HepG2 (cell line): Measurements from ENCODE around the gene SPESP1. TPM values are rescaled to one million over a fixed set of nuclear protein-coding genes. Genes with fewer than 3 reads are reported as not detected.

ENCODE experiments used
- ATAC-seq: fragments of 200-7000 bp; cut with Tn5 transposase; 3 replicates; pipeline ENCODE4 v1.9.1; 2020; ENCODE audit warnings: mild to moderate bottlenecking, moderate library complexity
- BruUV-seq: library from RNA; stranded (reverse); fragments of 400-500 nt; replicated peaks from 2 replicates; lab custom pipeline; 2021; lab: Mats Ljungman, UMichigan
- CTCF ChIA-PET: fragments of 300-600 bp; formaldehyde crosslinking; extraction: SDS; loops from one replicate; lab custom pipeline; 2021; ENCODE audit warnings: low total read pairs, inconsistent platforms, low intra/inter-chr PET ratio; lab: Yijun Ruan, JAX
- POLR2A ChIA-PET: fragments of 350-600 bp; sonication (Branson Sonifier 250); formaldehyde crosslinking; loops from one replicate; lab custom pipeline; 2020; ENCODE audit warnings: antibody characterized with exemption, inconsistent platforms; lab: Yijun Ruan, JAX
- DNase-seq: peaks from one replicate; pipeline ENCODE4 v3.0.0-alpha.2; 2015; ENCODE audit warnings: low spot score
- FAIRE-seq: peaks from 3 replicates; lab custom pipeline; 2011; peaks lifted over from hg19 to GRCh38; lab: Jason Lieb, UNC
- H2AFZ ChIP-seq: one replicate; pipeline ENCODE4 v1.6.1; 2011; ENCODE audit warnings: low read length, inconsistent platforms
- H3K27ac ChIP-seq: fragments of 300-600 bp; 3 replicates; pipeline ENCODE4 v1.8.0; 2011; ENCODE audit warnings: mixed run types, mild to moderate bottlenecking, mixed read lengths, low read length, inconsistent platforms; ENCODE audit not compliant: insufficient read depth; ENCODE audit errors: extremely low read length
- H3K27me3 ChIP-seq, 2 experiments: fragments of 200-600 bp in 1 of 2; 2 replicates in 1 of 2; 3 replicates in 1 of 2; pipeline versions ENCODE4 v1.6.0 to v1.8.0; 2011; ENCODE audit warnings: low read length in 2 of 2, mild to moderate bottlenecking in 2 of 2, moderate library complexity in 2 of 2, inconsistent platforms in 1 of 2; ENCODE audit not compliant: insufficient read depth in 2 of 2, control insufficient read depth in 1 of 2
- H3K36me3 ChIP-seq, 2 experiments: fragments of 200-600 bp in 1 of 2; replicated peaks in 1 of 2; 2 replicates in 1 of 2; 3 replicates in 1 of 2; pipeline versions ENCODE4 v1.5.1 to v1.8.0; 2011; ENCODE audit warnings: low read length in 2 of 2, inconsistent platforms in 1 of 2; ENCODE audit not compliant: insufficient read depth in 2 of 2, control insufficient read depth in 1 of 2
- H3K4me1 ChIP-seq: 2 replicates; pipeline ENCODE4 v1.5.1; 2012; ENCODE audit warnings: low read length, inconsistent platforms; ENCODE audit not compliant: insufficient read depth
- H3K4me2 ChIP-seq: 2 replicates; pipeline ENCODE4 v1.6.0; 2011; ENCODE audit warnings: low read depth, low read length, inconsistent platforms
- H3K4me3 ChIP-seq, 3 experiments: fragments of 200-600 bp in 1 of 3; sonication (generic), shearing (Covaris generic) in 1 of 3; replicated peaks in 1 of 3; 2 replicates each; pipeline ENCODE4 v1.5.1; 2011 to 2016; ENCODE audit warnings: low read length in 3 of 3, inconsistent platforms in 2 of 3, low read depth in 2 of 3, mild to moderate bottlenecking in 2 of 3, control low read depth in 1 of 3, mixed read lengths in 1 of 3; ENCODE audit not compliant: insufficient read depth in 1 of 3
- H3K79me2 ChIP-seq: one replicate; pipeline ENCODE4 v1.6.1; 2011; ENCODE audit warnings: low read length, inconsistent platforms; ENCODE audit not compliant: insufficient read depth
- H3K9ac ChIP-seq: 2 replicates; pipeline ENCODE4 v1.6.0; 2011; ENCODE audit warnings: mild to moderate bottlenecking, low read depth, low read length, inconsistent platforms; ENCODE audit not compliant: insufficient read depth
- H3K9me3 ChIP-seq: 2 replicates; pipeline ENCODE4 v1.5.1; 2012; ENCODE audit warnings: mild to moderate bottlenecking, low read length
- H4K20me1 ChIP-seq: 2 replicates; pipeline ENCODE4 v1.6.0; 2011; ENCODE audit warnings: inconsistent platforms, mild to moderate bottlenecking, low read length, moderate library complexity; ENCODE audit not compliant: insufficient read depth
- CEBPG ChIP-seq: IDR thresholded peaks from 2 replicates; pipeline ENCODE4 v1.6.1; 2016
- FOXC1 ChIP-seq: sonication (generic); formaldehyde crosslinking; IDR thresholded peaks from 2 replicates; pipeline ENCODE4 v1.8.0; 2022; ENCODE audit warnings: mild to moderate bottlenecking, missing genetic modification reagents, borderline replicate concordance
- HDAC6 ChIP-seq: fragments of 200-600 bp; sonication (generic); IDR thresholded peaks from 2 replicates; pipeline ENCODE4 v1.7.0; 2017; ENCODE audit warnings: mild to moderate bottlenecking, antibody characterized with exemption, low read length, low read depth
- KLF13 ChIP-seq: sonication (generic); formaldehyde crosslinking; IDR thresholded peaks from 2 replicates; pipeline ENCODE4 v1.4.0; 2020; ENCODE audit warnings: mild to moderate bottlenecking, missing genetic modification reagents
- ZMYM2 ChIP-seq: sonication (generic); formaldehyde crosslinking; IDR thresholded peaks from 2 replicates; pipeline ENCODE4 v1.8.0; 2022; ENCODE audit warnings: mild to moderate bottlenecking, missing genetic modification reagents
- ZNF570 ChIP-seq: sonication (generic); formaldehyde crosslinking; IDR thresholded peaks from 2 replicates; pipeline ENCODE4 v1.4.0; 2020; ENCODE audit warnings: mild to moderate bottlenecking, missing genetic modification reagents, borderline replicate concordance
- ZNF720 ChIP-seq: sonication (generic); formaldehyde crosslinking; IDR thresholded peaks from 2 replicates; pipeline ENCODE4 v1.4.0; 2020; ENCODE audit warnings: missing genetic modification reagents
- WGBS: methylation state at CpG from one replicate; pipeline ENCODE4 v1.1.6; 2017; ENCODE audit warnings: low lambda C conversion rate; 5-methylcytosine and 5-hydroxymethylcytosine counted together
- in situ Hi-C: cut with HindIII; loops from 2 replicates; pipeline ENCODE4 v1.10.0; 2017; ENCODE audit warnings: low pct_unique_long_range_greater_than_20kb; ENCODE audit not compliant: extremely low pct_ligation_motif_present
- intact Hi-C: fragments of 100-400 bp; cut with micrococcal nuclease; formaldehyde crosslinking; loops from one replicate; pipeline ENCODE4 v1.10.0; 2022; ENCODE audit not compliant: unreplicated experiment
- polyA plus RNA-seq, 8 experiments: library from polyadenylated mRNA; depleted of rRNA in 3 of 8; stranded (reverse) in 7 of 8; unstranded in 1 of 8; fragments of >200 nt; fragmentation: Illumina TruSeq in 4 of 8; extraction: Trizol in 4 of 8; gene quantifications; 2 replicates each; pipeline versions ENCODE4 v1.2.1 to v1.2.3, GENCODE V29; 2011 to 2016; ENCODE audit warnings: low read depth in 4 of 8, missing spikeins in 1 of 8, mixed read lengths in 1 of 8; ENCODE audit not compliant: insufficient read depth in 1 of 8
- total RNA-seq, 5 experiments: library from RNA; depleted of rRNA; stranded (reverse); fragments of >200 nt; fragmentation: Illumina TruSeq; extraction: Trizol; gene quantifications; 2 replicates each; pipeline ENCODE4 v1.2.3, GENCODE V29; 2016; ENCODE audit warnings: low read depth in 1 of 5
- TF ChIP-seq, protein P1 (sequence below): sonication (generic); formaldehyde crosslinking; IDR thresholded peaks from 2 replicates; pipeline ENCODE4 v1.8.1; 2023; ENCODE audit warnings: mild to moderate bottlenecking, inconsistent platforms, moderate library complexity, missing genetic modification reagents, borderline replicate concordance
- TF ChIP-seq, protein P2 (sequence below), 2 experiments: sonication (generic) in 1 of 2; formaldehyde crosslinking in 1 of 2; IDR thresholded peaks; 2 replicates each; pipeline versions ENCODE4 v1.6.1 to v1.9.0; 2014 to 2022; ENCODE audit warnings: antibody characterized with exemption in 1 of 2, borderline replicate concordance in 1 of 2, inconsistent platforms in 1 of 2, low read depth in 1 of 2, missing genetic modification reagents in 1 of 2
- TF ChIP-seq, protein P3 (sequence below): fragments of 450-650 bp; IDR thresholded peaks from 2 replicates; pipeline ENCODE4 v1.6.1; 2017
- TF ChIP-seq, protein P4 (sequence below): sonication (generic); formaldehyde crosslinking; conservative IDR thresholded peaks from 2 replicates; pipeline ENCODE4 v1.5.0; 2020; ENCODE audit warnings: missing genetic modification reagents
- TF ChIP-seq, protein P5 (sequence below): sonication (generic); formaldehyde crosslinking; IDR thresholded peaks from 2 replicates; pipeline ENCODE4 v1.5.0; 2020; ENCODE audit warnings: mild to moderate bottlenecking, missing genetic modification reagents

SPESP1 gene
- total and polyA plus RNA-seq, 2 of the 13 experiments (the other 11 are each of a cell fraction or from before 2014, with no cell fraction given), result not detected

DNA sequence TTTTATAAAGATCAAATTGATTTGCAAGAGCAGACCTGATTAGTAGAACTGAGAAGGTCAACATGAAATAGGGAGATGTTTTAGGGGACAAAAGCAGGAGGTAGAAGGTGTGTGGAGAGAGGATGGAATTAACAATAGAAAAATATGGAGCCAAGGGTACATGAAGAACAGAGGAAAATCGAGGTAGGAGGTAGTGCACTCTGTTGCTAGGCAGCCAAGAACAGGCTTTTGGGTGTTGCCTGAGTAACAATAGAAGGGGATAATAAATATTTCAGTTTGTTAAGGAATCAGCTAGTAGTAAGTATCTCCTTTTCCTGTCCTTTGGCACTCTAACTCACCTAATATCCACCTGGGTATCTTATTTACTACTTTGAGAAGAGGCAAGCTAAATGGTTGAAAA is 9.2 kb downstream of the SPESP1 start:
- ATAC-seq (no peak), DNase-seq (no peak), FAIRE-seq (no peak)
- H3K79me2 ChIP-seq, result no peaks in the 10 kb centered on the region
- BruUV-seq, result no TSS peak
- in situ Hi-C loops, result no loop called here
- no peaks in the 10 kb centered on the region for H4K20me1 ChIP-seq
- H2AFZ ChIP-seq, result no peak overlapping the region
- H3K4me3 ChIP-seq, result no peak overlapping the region
- no peak overlapping the region for H3K9ac ChIP-seq
- 0% methylated on average over 1 of the region's 1 CpG for WGBS
- H3K4me1 ChIP-seq, result no peaks in the 10 kb centered on the region
- no peaks in the 10 kb centered on the region; a peak in 1 of 5 replicates for H3K27me3 ChIP-seq
- H3K36me3 ChIP-seq, result no peaks in the 10 kb centered on the region
- intact Hi-C loops, result no loop called here
- H3K4me2 ChIP-seq, result no peak overlapping the region
- CTCF ChIA-PET, result no interaction called here
- POLR2A ChIA-PET, result no interaction called here
- no peaks in the 10 kb centered on the region for H3K9me3 ChIP-seq
- H3K27ac ChIP-seq, result no peak overlapping the region
- TF ChIP-seq, protein P1, sequence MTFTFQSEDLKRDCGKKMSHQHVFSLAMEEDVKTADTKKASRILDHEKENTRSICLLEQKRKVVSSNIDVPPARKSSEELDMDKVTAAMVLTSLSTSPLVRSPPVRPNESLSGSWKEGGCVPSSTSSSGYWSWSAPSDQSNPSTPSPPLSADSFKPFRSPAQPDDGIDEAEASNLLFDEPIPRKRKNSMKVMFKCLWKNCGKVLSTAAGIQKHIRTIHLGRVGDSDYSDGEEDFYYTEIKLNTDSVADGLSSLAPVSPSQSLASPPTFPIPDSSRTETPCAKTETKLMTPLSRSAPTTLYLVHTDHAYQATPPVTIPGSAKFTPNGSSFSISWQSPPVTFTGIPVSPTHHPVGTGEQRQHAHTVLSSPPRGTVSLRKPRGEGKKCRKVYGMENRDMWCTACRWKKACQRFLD (CRISPR knock-in tag), result no peak
- no peak for TF ChIP-seq HDAC6
- TF ChIP-seq ZNF720, result no peak
- TF ChIP-seq ZNF570 (CRISPR knock-in tag), result no peak
- TF ChIP-seq FOXC1, result no peak
- TF ChIP-seq, protein P2, sequence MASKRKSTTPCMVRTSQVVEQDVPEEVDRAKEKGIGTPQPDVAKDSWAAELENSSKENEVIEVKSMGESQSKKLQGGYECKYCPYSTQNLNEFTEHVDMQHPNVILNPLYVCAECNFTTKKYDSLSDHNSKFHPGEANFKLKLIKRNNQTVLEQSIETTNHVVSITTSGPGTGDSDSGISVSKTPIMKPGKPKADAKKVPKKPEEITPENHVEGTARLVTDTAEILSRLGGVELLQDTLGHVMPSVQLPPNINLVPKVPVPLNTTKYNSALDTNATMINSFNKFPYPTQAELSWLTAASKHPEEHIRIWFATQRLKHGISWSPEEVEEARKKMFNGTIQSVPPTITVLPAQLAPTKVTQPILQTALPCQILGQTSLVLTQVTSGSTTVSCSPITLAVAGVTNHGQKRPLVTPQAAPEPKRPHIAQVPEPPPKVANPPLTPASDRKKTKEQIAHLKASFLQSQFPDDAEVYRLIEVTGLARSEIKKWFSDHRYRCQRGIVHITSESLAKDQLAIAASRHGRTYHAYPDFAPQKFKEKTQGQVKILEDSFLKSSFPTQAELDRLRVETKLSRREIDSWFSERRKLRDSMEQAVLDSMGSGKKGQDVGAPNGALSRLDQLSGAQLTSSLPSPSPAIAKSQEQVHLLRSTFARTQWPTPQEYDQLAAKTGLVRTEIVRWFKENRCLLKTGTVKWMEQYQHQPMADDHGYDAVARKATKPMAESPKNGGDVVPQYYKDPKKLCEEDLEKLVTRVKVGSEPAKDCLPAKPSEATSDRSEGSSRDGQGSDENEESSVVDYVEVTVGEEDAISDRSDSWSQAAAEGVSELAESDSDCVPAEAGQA (IDR thresholded peaks at IDR 0.05; ENCODE audit: low read depth), result no peak
- TF ChIP-seq, protein P2 (CRISPR knock-in tag; IDR thresholded peaks at IDR 0.05; ENCODE audit: borderline replicate concordance), result no peak
- TF ChIP-seq, protein P3, sequence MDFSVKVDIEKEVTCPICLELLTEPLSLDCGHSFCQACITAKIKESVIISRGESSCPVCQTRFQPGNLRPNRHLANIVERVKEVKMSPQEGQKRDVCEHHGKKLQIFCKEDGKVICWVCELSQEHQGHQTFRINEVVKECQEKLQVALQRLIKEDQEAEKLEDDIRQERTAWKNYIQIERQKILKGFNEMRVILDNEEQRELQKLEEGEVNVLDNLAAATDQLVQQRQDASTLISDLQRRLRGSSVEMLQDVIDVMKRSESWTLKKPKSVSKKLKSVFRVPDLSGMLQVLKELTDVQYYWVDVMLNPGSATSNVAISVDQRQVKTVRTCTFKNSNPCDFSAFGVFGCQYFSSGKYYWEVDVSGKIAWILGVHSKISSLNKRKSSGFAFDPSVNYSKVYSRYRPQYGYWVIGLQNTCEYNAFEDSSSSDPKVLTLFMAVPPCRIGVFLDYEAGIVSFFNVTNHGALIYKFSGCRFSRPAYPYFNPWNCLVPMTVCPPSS, result no peak
- TF ChIP-seq, protein P4, sequence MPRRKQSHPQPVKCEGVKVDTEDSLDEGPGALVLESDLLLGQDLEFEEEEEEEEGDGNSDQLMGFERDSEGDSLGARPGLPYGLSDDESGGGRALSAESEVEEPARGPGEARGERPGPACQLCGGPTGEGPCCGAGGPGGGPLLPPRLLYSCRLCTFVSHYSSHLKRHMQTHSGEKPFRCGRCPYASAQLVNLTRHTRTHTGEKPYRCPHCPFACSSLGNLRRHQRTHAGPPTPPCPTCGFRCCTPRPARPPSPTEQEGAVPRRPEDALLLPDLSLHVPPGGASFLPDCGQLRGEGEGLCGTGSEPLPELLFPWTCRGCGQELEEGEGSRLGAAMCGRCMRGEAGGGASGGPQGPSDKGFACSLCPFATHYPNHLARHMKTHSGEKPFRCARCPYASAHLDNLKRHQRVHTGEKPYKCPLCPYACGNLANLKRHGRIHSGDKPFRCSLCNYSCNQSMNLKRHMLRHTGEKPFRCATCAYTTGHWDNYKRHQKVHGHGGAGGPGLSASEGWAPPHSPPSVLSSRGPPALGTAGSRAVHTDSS, result no peak
- TF ChIP-seq ZMYM2 (CRISPR knock-in tag), result no peak
- no peak for TF ChIP-seq CEBPG
- no peak for TF ChIP-seq KLF13 (CRISPR knock-in tag)
- TF ChIP-seq, protein P5, sequence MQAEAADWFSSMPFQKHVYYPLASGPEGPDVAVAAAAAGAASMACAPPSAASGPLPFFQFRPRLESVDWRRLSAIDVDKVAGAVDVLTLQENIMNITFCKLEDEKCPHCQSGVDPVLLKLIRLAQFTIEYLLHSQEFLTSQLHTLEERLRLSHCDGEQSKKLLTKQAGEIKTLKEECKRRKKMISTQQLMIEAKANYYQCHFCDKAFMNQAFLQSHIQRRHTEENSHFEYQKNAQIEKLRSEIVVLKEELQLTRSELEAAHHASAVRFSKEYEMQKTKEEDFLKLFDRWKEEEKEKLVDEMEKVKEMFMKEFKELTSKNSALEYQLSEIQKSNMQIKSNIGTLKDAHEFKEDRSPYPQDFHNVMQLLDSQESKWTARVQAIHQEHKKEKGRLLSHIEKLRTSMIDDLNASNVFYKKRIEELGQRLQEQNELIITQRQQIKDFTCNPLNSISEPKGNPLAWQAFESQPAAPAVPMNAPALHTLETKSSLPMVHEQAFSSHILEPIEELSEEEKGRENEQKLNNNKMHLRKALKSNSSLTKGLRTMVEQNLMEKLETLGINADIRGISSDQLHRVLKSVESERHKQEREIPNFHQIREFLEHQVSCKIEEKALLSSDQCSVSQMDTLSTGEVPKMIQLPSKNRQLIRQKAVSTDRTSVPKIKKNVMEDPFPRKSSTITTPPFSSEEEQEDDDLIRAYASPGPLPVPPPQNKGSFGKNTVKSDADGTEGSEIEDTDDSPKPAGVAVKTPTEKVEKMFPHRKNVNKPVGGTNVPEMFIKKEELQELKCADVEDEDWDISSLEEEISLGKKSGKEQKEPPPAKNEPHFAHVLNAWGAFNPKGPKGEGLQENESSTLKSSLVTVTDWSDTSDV (CRISPR knock-in tag), result no peak
